BJ (cell line): ENCODE measurements around the gene CIZ1. TPM values are rescaled to one million over a fixed set of nuclear protein-coding genes. Genes with fewer than 3 reads are reported as not detected.

ENCODE experiments used
- CTCF ChIA-PET: fragments of 350-600 bp; formaldehyde crosslinking; extraction: SDS; loops from one replicate; lab custom pipeline; 2021; ENCODE audit warnings: antibody characterized with exemption, inconsistent platforms; lab: Yijun Ruan, JAX
- POLR2A ChIA-PET: fragments of 300-600 bp; sonication (Branson Sonifier 250); formaldehyde crosslinking; extraction: SDS; loops from one replicate; lab custom pipeline; 2021; ENCODE audit warnings: antibody characterized with exemption; lab: Charles Lee
- DNase-seq: peaks from one replicate; pipeline ENCODE4 v3.0.0-alpha.2; 2011; ENCODE audit warnings: low read depth
- H3K27me3 ChIP-seq: 2 replicates; pipeline ENCODE4 v1.6.0; 2011; ENCODE audit warnings: low read length; ENCODE audit not compliant: control insufficient read depth, insufficient read depth
- H3K36me3 ChIP-seq: 2 replicates; pipeline ENCODE4 v1.5.1; 2011; ENCODE audit warnings: low read length; ENCODE audit not compliant: control insufficient read depth, insufficient read depth
- H3K4me3 ChIP-seq: 2 replicates; pipeline ENCODE4 v1.5.1; 2011; ENCODE audit warnings: low read depth, mild to moderate bottlenecking, control low read depth, low read length
- CTCF ChIP-seq: IDR thresholded peaks from 2 replicates; pipeline ENCODE4 v1.5.1; 2011; ENCODE audit warnings: low read depth, mild to moderate bottlenecking, control low read depth, inconsistent platforms, low read length, moderate library complexity; ENCODE audit not compliant: insufficient read depth
- polyA plus RNA-seq: library from polyadenylated mRNA; depleted of rRNA; stranded (reverse); fragments of >200 nt; gene quantifications from 2 replicates; pipeline ENCODE4 v1.2.3, GENCODE V29; 2011

Gene CIZ1
- polyA plus RNA-seq, 1 experiment = 36.0 TPM

GRCh38 chr9:128121924-128122808, 69.2 kb downstream of the CIZ1 start:
- Histone ChIP-seq H3K36me3 (peaks cover 13% of the 10 kb centered on the region), H3K4me3 (no peak overlapping the region), H3K27me3 (no peaks in the 10 kb centered on the region)
- POLR2A ChIA-PET = no interaction called here
- DNase-seq = no peak
- CTCF ChIA-PET = interaction anchor here (0.6 kb wide), 1 partner anchor 949 kb away, joined by 3 read pairs; no protein-coding TSS in a partner anchor
- TF ChIP-seq CTCF = no peak

GRCh38 chr9:128121466-128121810, 69.9 kb downstream of the CIZ1 start:
- CTCF ChIA-PET = no interaction called here
- Histone ChIP-seq H3K27me3 (no peaks in the 10 kb centered on the region), H3K36me3 (peaks cover 13% of the 10 kb centered on the region), H3K4me3 (no peak overlapping the region)
- POLR2A ChIA-PET = no interaction called here
- TF ChIP-seq CTCF = no peak
- no peak for DNase-seq

- DNase-seq = no peak
- H3K4me3 ChIP-seq = no peak overlapping the region
- ChIA-PET CTCF (interaction anchor here (1.1 to 1.8 kb wide), 4 partner anchors 21 to 178 kb away, joined by 3 to 4 read pairs (median 3); no protein-coding TSS in a partner anchor), POLR2A (no interaction called here)
- peaks cover 13% of the 10 kb centered on the region for H3K36me3 ChIP-seq
- no peak for TF ChIP-seq CTCF
- H3K27me3 ChIP-seq = no peaks in the 10 kb centered on the region
These were observed 70.5 kb downstream of the CIZ1 start for GRCh38 chr9:128120741-128121465.

- H3K27me3 ChIP-seq = no peaks in the 10 kb centered on the region
- H3K36me3 ChIP-seq = peaks cover 13% of the 10 kb centered on the region
- H3K4me3 ChIP-seq = no peak overlapping the region
- no peak for TF ChIP-seq CTCF
- ChIA-PET POLR2A (no interaction called here), CTCF (interaction anchor here (1.1 to 1.8 kb wide), 4 partner anchors 20 to 177 kb away, joined by 3 to 4 read pairs (median 3); no protein-coding TSS in a partner anchor)
- DNase-seq = no peak
These were observed 71.2 kb downstream of the CIZ1 start for GRCh38 chr9:128120061-128120740.
